ENCODE measurements around the gene CCL21.

DNA sequence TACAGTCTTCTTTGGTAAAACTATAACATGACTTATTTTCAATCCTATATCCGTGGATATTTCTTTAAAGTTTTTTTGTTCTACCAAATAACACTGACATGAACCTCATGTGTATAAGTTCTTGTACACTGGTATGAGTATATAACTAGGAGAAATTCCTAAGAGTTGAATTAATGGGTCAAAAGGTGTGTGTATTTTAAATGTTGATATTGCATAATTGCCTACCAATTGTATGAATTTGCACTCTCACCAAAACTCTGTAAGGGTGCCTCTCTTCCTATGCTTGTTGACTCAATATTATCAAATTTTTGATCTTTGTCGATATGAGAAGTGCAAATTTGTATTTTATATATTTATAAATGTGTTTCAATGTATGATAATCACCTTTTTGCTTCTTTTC lies 22.9 kb upstream of the CCL21 start:
- no peak for TF ChIP-seq ZFP3 (CRISPR knock-in tag; IDR thresholded peaks at IDR 0.05)
- TF ChIP-seq PPARA (CRISPR knock-in tag; IDR thresholded peaks at IDR 0.05; ENCODE audit: borderline replicate concordance), result no peak
- TF ChIP-seq, protein P1, sequence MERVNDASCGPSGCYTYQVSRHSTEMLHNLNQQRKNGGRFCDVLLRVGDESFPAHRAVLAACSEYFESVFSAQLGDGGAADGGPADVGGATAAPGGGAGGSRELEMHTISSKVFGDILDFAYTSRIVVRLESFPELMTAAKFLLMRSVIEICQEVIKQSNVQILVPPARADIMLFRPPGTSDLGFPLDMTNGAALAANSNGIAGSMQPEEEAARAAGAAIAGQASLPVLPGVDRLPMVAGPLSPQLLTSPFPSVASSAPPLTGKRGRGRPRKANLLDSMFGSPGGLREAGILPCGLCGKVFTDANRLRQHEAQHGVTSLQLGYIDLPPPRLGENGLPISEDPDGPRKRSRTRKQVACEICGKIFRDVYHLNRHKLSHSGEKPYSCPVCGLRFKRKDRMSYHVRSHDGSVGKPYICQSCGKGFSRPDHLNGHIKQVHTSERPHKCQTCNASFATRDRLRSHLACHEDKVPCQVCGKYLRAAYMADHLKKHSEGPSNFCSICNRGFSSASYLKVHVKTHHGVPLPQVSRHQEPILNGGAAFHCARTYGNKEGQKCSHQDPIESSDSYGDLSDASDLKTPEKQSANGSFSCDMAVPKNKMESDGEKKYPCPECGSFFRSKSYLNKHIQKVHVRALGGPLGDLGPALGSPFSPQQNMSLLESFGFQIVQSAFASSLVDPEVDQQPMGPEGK (CRISPR knock-in tag; IDR thresholded peaks at IDR 0.05; ENCODE audit: borderline replicate concordance), result no peak
- no peak for TF ChIP-seq TCF4 (CRISPR knock-in tag; IDR thresholded peaks at IDR 0.05; ENCODE audit: borderline replicate concordance)
- no peak for TF ChIP-seq ISL1 (CRISPR knock-in tag; IDR thresholded peaks at IDR 0.05)
- TF ChIP-seq POU6F1 (CRISPR knock-in tag; IDR thresholded peaks at IDR 0.05; ENCODE audit: borderline replicate concordance, low read depth), result no peak
- TF ChIP-seq ARNTL (CRISPR knock-in tag; IDR thresholded peaks at IDR 0.05; ENCODE audit: borderline replicate concordance, low read depth), result no peak
- TF ChIP-seq RARB (CRISPR knock-in tag; IDR thresholded peaks at IDR 0.05), result no peak
- no peak for TF ChIP-seq GLIS3 (CRISPR knock-in tag; IDR thresholded peaks at IDR 0.05)
- TF ChIP-seq, protein P2, sequence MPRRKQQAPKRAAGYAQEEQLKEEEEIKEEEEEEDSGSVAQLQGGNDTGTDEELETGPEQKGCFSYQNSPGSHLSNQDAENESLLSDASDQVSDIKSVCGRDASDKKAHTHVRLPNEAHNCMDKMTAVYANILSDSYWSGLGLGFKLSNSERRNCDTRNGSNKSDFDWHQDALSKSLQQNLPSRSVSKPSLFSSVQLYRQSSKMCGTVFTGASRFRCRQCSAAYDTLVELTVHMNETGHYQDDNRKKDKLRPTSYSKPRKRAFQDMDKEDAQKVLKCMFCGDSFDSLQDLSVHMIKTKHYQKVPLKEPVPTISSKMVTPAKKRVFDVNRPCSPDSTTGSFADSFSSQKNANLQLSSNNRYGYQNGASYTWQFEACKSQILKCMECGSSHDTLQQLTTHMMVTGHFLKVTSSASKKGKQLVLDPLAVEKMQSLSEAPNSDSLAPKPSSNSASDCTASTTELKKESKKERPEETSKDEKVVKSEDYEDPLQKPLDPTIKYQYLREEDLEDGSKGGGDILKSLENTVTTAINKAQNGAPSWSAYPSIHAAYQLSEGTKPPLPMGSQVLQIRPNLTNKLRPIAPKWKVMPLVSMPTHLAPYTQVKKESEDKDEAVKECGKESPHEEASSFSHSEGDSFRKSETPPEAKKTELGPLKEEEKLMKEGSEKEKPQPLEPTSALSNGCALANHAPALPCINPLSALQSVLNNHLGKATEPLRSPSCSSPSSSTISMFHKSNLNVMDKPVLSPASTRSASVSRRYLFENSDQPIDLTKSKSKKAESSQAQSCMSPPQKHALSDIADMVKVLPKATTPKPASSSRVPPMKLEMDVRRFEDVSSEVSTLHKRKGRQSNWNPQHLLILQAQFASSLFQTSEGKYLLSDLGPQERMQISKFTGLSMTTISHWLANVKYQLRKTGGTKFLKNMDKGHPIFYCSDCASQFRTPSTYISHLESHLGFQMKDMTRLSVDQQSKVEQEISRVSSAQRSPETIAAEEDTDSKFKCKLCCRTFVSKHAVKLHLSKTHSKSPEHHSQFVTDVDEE (CRISPR knock-in tag; IDR thresholded peaks at IDR 0.05), result no peak
- TF ChIP-seq SNAI2 (CRISPR knock-in tag; IDR thresholded peaks at IDR 0.05), result no peak
- TF ChIP-seq ZFP30 (CRISPR knock-in tag; IDR thresholded peaks at IDR 0.05), result no peak
- TF ChIP-seq TOX (CRISPR knock-in tag; IDR thresholded peaks at IDR 0.05; ENCODE audit: borderline replicate concordance), result no peak
- no peak for TF ChIP-seq ZC3H10 (CRISPR knock-in tag; IDR thresholded peaks at IDR 0.05)
